DOHH2 (cell line): Measurements from ENCODE around the gene HES7.

Experiments used
- H3F3A ChIP-seq: fragments of 200-600 bp; sonication (generic), shearing (Covaris generic); 2 replicates; pipeline ENCODE4 v1.6.0; 2016; ENCODE audit warnings: antibody characterized with exemption, mild to moderate bottlenecking; ENCODE audit not compliant: control insufficient read depth, insufficient read depth
- H3K27ac ChIP-seq: fragments of 200-600 bp; sonication (generic); 2 replicates; pipeline ENCODE4 v1.5.1; 2014; ENCODE audit warnings: low read depth, mild to moderate bottlenecking, low read length, moderate library complexity
- H3K27me3 ChIP-seq: fragments of 200-600 bp; sonication (generic); 2 replicates; pipeline ENCODE4 v1.6.1; 2014; ENCODE audit warnings: mild to moderate bottlenecking, low read length, mixed read lengths; ENCODE audit not compliant: control insufficient read depth
- H3K36me3 ChIP-seq: fragments of 200-600 bp; sonication (generic); 2 replicates; pipeline ENCODE4 v1.6.1; 2014; ENCODE audit warnings: mild to moderate bottlenecking, low read length, moderate library complexity, mixed read lengths; ENCODE audit not compliant: control insufficient read depth
- H3K4me1 ChIP-seq: fragments of 200-600 bp; sonication (generic); 2 replicates; pipeline ENCODE4 v1.6.1; 2014; ENCODE audit warnings: mild to moderate bottlenecking, low read length, mixed read lengths; ENCODE audit not compliant: control insufficient read depth
- H3K4me2 ChIP-seq: fragments of 200-600 bp; sonication (generic); 2 replicates; pipeline ENCODE4 v1.6.0; 2014; ENCODE audit warnings: mild to moderate bottlenecking, low read length, moderate library complexity
- H3K4me3 ChIP-seq: fragments of 200-600 bp; sonication (generic); 2 replicates; pipeline ENCODE4 v1.5.1; 2014; ENCODE audit warnings: mild to moderate bottlenecking, low read length, mixed read lengths
- H3K79me2 ChIP-seq: fragments of 200-600 bp; sonication (generic); 2 replicates; pipeline ENCODE4 v1.6.1; 2014; ENCODE audit warnings: mild to moderate bottlenecking, low read length, mixed read lengths; ENCODE audit not compliant: control insufficient read depth
- H3K9me2 ChIP-seq: fragments of 200-600 bp; sonication (generic); replicated peaks from 2 replicates; pipeline ENCODE4 v1.6.1; 2014; ENCODE audit warnings: mild to moderate bottlenecking, low read length, mixed read lengths; ENCODE audit not compliant: control insufficient read depth
- H3K9me3 ChIP-seq: fragments of 200-600 bp; sonication (generic); 2 replicates; pipeline ENCODE4 v1.6.1; 2014; ENCODE audit warnings: antibody characterized with exemption, low read length, mixed read lengths; ENCODE audit not compliant: control insufficient read depth, insufficient read depth
- H4K20me1 ChIP-seq: fragments of 200-600 bp; sonication (generic); 2 replicates; pipeline ENCODE4 v1.6.0; 2014; ENCODE audit warnings: low read depth, mild to moderate bottlenecking, antibody characterized with exemption, low read length, moderate library complexity; ENCODE audit not compliant: control insufficient read depth, insufficient read depth
- EZH2phosphoT487 ChIP-seq: fragments of 200-600 bp; sonication (generic); IDR thresholded peaks from 2 replicates; pipeline ENCODE4 v1.6.1; 2017; ENCODE audit warnings: borderline replicate concordance, mild to moderate bottlenecking, antibody characterized with exemption, low read length, moderate library complexity, mixed read lengths
- TF ChIP-seq, protein P1 (sequence below): fragments of 200-600 bp; sonication (generic); IDR thresholded peaks from one replicate; pipeline ENCODE4 v1.5.1; 2014; ENCODE audit warnings: antibody characterized with exemption, mild to moderate bottlenecking, low read depth, low read length; ENCODE audit not compliant: poor library complexity, severe bottlenecking

Gene HES7

GRCh38 chr17:8137645-8138373 is 13.9 kb upstream of the HES7 start:
- no peak for TF ChIP-seq EZH2phosphoT487
- TF ChIP-seq, protein P1, sequence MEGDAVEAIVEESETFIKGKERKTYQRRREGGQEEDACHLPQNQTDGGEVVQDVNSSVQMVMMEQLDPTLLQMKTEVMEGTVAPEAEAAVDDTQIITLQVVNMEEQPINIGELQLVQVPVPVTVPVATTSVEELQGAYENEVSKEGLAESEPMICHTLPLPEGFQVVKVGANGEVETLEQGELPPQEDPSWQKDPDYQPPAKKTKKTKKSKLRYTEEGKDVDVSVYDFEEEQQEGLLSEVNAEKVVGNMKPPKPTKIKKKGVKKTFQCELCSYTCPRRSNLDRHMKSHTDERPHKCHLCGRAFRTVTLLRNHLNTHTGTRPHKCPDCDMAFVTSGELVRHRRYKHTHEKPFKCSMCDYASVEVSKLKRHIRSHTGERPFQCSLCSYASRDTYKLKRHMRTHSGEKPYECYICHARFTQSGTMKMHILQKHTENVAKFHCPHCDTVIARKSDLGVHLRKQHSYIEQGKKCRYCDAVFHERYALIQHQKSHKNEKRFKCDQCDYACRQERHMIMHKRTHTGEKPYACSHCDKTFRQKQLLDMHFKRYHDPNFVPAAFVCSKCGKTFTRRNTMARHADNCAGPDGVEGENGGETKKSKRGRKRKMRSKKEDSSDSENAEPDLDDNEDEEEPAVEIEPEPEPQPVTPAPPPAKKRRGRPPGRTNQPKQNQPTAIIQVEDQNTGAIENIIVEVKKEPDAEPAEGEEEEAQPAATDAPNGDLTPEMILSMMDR, result no peak
- Histone ChIP-seq H3F3A (peaks cover 6% of the 10 kb centered on the region), H3K27ac (peak overlapping the region; percentile 71; the same call in 1 of the 2 replicates), H3K79me2 (no peaks in the 10 kb centered on the region), H3K27me3 (peaks cover 8% of the 10 kb centered on the region), H3K9me2 (no peaks in the 10 kb centered on the region), H3K4me3 (peak overlapping the region; percentile 79), H3K4me2 (peak overlapping the region; percentile 85), H4K20me1 (no peaks in the 10 kb centered on the region), H3K36me3 (peaks cover 23% of the 10 kb centered on the region), H3K4me1 (peaks cover 20% of the 10 kb centered on the region), H3K9me3 (no peaks in the 10 kb centered on the region)

GRCh38 chr17:8133941-8134340 is 10.0 kb upstream of the HES7 start:
- no peaks in the 10 kb centered on the region for H3K79me2 ChIP-seq
- TF ChIP-seq, protein P1, result no peak
- TF ChIP-seq EZH2phosphoT487, result no peak
- peaks cover 3% of the 10 kb centered on the region; the same call in 1 of the 2 replicates for H3F3A ChIP-seq
- H3K4me1 ChIP-seq, result peaks cover 12% of the 10 kb centered on the region
- H3K36me3 ChIP-seq, result no peaks in the 10 kb centered on the region
- no peaks in the 10 kb centered on the region for H3K9me2 ChIP-seq
- H3K27ac ChIP-seq, result no peak overlapping the region
- no peaks in the 10 kb centered on the region for H4K20me1 ChIP-seq
- H3K9me3 ChIP-seq, result no peaks in the 10 kb centered on the region
- H3K4me3 ChIP-seq, result no peak overlapping the region
- H3K4me2 ChIP-seq, result no peak overlapping the region
- H3K27me3 ChIP-seq, result peaks cover 27% of the 10 kb centered on the region

GRCh38 chr17:8133399-8133798 is 9.5 kb upstream of the HES7 start:
- Histone ChIP-seq H3K9me3 (no peaks in the 10 kb centered on the region), H3K36me3 (no peaks in the 10 kb centered on the region), H3K27me3 (peaks cover 32% of the 10 kb centered on the region), H3K4me3 (no peak overlapping the region), H3K4me1 (peaks cover 12% of the 10 kb centered on the region), H3F3A (0 out of 2 replicates have a peak, but pooled peaks cover 3% of the 10 kb centered on the region), H3K27ac (no peak overlapping the region), H3K4me2 (no peak overlapping the region), H4K20me1 (no peaks in the 10 kb centered on the region), H3K79me2 (no peaks in the 10 kb centered on the region), H3K9me2 (no peaks in the 10 kb centered on the region)
- TF ChIP-seq, protein P1, result no peak
- no peak for TF ChIP-seq EZH2phosphoT487
